ENCODE data around the gene RELT. TPM values are rescaled to one million over a fixed set of nuclear protein-coding genes. Genes with fewer than 3 reads are reported as not detected.

The RELT gene
- total RNA-seq, 1 experiment from 2014 or later = 12.9 TPM

GRCh38 chr11:73391665-73392064, 15.5 kb downstream of the RELT start:
- no peak for DNase-seq (ENCODE audit: low read depth)

GRCh38 chr11:73392108-73393010, 16.2 kb downstream of the RELT start:
- DNase-seq (ENCODE audit: low read depth) = no peak

GRCh38 chr11:73393011-73393380, 16.8 kb downstream of the RELT start:
- DNase-seq (ENCODE audit: low read depth) = no peak

- DNase-seq (ENCODE audit: low read depth) = peak; percentile 68
Measured at GRCh38 chr11:73393479-73394415, 17.5 kb downstream of the RELT start.

GRCh38 chr11:73394416-73395296, 18.5 kb downstream of the RELT start:
- no peak for DNase-seq (ENCODE audit: low read depth)

- DNase-seq (ENCODE audit: low read depth) = no peak
Measured at GRCh38 chr11:73395297-73396208, 19.4 kb downstream of the RELT start.

GRCh38 chr11:73396251-73396930, 20.2 kb downstream of the RELT start:
- no peak for DNase-seq (ENCODE audit: low read depth)

- DNase-seq (ENCODE audit: low read depth) = no peak
Measured at GRCh38 chr11:73396985-73397384, 20.8 kb downstream of the RELT start.

- DNase-seq (ENCODE audit: low read depth) = no peak
Measured at GRCh38 chr11:73397468-73398131, 21.4 kb downstream of the RELT start.

GRCh38 chr11:73398132-73398526, 21.9 kb downstream of the RELT start:
- no peak for DNase-seq (ENCODE audit: low read depth)

GRCh38 chr11:73398721-73399120, 22.5 kb downstream of the RELT start:
- DNase-seq (ENCODE audit: low read depth) = no peak

- DNase-seq (ENCODE audit: low read depth) = peak; percentile 51
Measured at GRCh38 chr11:73399159-73399590, 23.0 kb downstream of the RELT start.

- peak; percentile 82 for DNase-seq (ENCODE audit: low read depth)
Measured at GRCh38 chr11:73399636-73400035, 23.4 kb downstream of the RELT start.

GRCh38 chr11:73400293-73400692, 24.1 kb downstream of the RELT start:
- DNase-seq (ENCODE audit: low read depth) = no peak

GRCh38 chr11:73401217-73401923, 25.2 kb downstream of the RELT start:
- no peak for DNase-seq (ENCODE audit: low read depth)

GRCh38 chr11:73401924-73402833, 26.0 kb downstream of the RELT start:
- DNase-seq (ENCODE audit: low read depth) = no peak

GRCh38 chr11:73402834-73403185, 26.6 kb downstream of the RELT start:
- DNase-seq (ENCODE audit: low read depth) = peak; percentile 31
